ENCODE measurements around the gene STAC3.

The STAC3 gene

DNA sequence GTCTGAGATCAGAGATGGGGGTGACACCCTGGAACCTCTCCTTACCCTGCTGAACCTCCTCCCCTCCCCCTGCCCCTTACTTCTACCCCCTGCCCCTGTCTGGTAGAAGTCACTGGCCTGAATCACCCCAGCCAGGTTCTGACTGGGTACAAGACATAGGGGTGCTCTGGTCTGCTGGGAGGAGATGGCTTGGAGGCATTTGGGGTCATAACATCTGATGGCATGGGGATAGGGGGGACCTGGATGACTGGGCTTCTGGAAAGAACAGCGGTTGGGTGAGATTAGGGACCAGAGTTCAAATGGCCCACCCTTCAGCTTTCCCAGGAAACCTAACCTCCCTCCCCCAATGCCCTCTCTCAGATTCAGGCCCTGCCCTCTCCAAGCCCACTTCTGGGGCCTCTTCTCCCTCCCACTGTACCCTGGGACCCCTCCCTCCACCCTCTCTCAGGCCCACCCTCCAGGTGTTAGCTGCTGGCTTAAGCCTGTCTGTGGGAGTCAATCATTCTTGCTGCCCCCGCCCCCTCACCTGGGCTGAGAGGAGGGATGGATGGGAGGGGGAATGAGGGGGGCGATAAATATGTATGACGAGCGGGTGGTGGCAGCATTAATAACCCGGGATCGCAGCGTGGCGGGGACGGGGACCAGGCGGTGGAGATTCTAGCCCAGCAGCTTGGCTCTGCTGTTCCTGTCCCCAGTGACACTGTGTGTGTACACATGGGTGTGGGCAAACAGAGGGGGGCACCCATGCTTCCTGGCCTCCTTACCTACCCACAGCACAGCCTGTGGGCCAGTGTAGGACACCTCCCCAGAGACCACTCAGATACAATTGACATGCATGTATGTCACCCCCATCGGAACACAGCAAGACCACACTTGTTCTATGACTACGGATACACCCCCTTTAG lies 28.4 kb downstream of the STAC3 start:
- DNase-seq = no peak

- DNase-seq = no peak
These were observed 29.6 kb downstream of the STAC3 start for GRCh38 chr12:57221169-57221917.

DNA sequence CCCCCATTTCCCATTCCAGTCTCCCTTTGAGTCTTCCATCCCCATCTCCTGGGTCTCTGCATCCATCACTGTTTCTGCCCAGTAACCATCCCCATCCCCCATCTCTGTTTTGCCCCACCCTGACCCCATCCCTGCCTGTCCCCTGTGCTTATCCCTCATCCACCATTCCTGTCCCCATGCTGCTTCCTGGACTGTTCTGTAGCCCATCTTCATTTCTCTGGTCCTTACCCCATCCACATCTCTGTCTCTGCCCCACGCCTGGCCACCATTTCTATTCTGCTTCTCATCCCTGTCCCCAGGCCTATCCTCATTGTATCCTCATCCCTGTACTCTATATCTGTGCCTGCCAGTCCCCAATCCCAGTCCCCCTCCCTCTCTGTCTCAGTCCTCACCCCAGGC lies 30.2 kb downstream of the STAC3 start:
- DNase-seq = no peak

DNA sequence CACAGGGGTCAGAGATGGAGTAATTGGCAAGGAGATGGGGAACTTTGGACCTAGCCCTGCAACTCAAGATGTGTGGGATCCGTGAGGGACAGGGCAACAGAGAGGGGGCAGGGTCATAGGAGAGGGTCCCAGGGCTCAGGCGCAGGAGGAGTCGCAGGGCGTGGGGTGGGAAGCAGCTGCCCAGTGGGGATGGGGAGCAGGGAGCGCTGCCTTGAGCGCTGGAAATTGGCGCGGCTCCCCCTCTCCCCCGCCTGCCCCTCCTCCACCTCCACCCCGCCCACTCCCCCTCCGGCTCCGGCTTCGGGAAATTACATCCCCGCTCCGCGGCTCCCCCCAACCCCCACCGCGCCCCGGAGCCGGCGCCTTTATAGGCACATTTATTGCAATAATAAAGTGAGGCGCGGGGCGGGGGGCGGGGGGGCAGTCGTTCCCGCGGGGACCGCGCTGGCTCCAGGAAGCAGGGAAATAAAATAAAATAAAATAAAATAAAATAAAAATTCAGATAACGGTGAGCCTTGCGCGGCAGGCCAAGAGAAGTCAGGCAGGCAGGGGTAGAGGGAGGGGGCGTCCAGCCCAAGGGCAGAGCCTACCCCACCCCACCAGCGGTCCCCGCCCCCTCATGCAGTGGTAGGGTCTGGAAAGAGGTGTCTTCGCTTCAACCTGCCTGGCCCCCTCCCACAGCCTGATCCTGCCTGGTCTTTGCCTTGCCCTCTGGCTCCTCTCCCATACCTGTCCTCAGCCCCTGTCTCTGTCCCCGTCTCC lies 30.8 kb downstream of the STAC3 start:
- no peak for DNase-seq

DNA sequence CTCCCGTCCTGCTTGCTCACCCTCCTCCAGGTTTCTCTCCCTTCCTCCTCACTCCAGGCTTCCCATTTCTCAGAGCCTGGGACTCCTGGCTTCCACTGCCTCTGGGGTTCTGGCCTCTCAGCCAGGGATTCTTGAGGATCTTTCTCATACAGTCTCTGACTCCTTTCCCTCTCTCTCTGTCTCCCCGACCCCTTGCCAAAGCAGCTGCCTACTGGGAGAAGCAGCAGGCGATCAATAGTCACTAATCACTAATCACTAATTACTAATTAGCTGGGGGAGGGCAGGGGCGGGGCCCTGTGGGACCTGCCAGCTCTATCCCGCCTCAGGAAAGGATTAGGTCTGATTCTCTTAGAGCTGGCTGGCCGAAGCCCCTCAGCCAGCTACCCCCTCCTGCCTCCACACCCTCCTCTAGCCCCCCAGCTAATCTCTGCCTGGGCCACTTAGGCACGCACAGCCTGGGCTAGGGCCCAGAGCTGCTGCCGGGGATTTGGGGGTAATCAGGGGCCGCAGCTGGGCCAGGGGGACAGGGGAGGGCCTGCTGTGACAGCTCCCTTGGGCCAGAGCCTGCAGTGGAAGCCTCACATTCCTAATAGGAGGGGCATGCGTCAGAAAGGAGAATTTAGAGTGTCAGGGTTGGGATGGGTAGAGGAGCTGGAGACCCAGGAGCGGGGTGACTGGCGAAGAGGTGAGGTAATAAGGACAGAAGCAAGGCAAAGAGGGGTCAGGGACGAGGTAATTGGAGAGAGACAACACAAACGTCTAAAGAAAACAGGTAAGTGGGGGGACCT lies 31.6 kb downstream of the STAC3 start:
- no peak for DNase-seq

DNA sequence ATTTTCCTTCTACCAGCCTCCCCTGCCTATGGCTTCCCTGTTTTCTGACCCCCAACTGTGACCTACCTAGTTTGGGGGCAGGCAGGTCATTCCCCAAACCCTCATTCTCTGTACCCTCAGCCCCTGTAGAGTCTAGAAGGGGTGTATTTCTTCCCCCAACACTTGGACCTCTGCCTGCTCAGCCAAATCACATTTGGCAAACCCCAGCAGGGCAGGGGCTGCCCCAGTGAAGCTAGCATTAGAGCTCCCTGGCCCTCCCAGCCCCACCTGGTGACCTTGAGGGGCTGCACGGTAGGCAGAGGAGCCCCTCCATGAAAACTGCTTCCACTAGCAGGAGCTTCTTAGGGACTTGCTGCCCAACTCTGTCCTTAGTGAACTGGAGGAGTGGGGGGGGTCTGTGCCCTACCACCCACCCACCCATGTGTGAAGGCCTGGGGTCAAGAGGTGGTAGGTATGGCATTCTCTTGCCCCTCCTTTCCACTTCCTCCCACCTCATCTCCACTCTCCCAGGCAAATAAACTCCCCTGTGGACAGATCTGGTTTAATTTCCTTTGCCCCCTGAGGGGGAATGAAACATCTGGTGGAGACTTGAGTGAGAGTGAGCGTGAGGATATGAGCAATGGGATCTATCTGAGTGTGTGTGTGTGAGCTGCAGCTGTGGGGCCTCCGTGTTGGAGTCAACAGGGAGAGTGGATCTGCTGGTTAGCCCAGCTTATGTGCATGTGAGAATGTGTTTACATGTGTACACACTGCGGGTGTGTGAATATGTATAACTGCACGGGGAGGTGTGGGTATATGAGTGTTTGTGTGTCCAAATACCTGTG lies 32.7 kb downstream of the STAC3 start:
- no peak for DNase-seq

- DNase-seq = peak; percentile 24 to 31
These were observed 33.8 kb downstream of the STAC3 start for GRCh38 chr12:57216921-57217879.

DNA sequence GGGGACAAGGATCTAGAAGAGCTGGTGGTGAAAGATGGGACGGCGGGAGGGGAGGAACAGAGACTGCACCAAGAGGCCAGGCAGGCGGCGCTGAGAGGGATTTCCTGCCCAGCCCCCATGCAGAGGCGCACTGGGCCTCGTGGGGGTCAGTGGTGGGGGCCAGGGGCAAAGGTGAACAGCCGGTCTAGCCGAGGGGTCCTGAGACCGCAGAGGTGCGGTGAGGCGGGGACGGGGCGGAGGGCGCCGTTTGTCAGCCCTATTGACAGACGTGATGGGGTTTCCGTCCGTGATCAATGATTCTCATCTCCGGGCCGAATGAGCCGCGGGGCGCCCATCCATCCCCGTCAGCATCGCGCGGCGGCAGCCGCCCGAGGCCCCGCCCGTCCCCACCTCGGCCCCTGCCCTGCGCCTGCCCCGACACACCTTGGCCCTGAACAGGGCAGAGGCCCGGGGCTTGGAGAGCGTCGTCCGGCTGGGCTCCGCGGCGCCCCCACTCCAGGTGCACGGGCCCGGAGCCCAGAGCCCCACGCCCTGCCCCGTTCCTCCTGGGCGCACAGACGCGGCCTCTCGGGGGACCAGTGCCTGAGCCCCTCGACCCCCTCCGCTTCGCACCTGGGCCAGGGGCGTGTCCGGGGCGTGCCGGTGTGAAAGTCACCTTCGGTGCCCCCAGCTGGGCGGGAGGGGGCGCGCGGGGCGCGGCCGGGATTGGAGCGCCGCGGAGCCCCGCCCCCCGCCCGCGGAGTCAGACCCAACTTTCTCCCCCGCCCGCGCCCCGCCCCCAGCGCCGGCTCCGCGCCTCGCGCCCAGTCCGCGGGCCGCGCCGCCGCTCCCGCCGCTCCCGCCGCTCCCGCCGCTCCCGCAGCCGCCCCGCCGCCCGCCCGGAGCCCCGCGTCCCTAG lies 34.7 kb downstream of the STAC3 start, which contains the start of gene NXPH4:
TSS of gene NXPH4 (plus strand) at position 781 of the 898 bp plus-strand sequence. CDS start 176 bp downstream, outside the sequence.
- DNase-seq = peak; percentile 62 to 72

- DNase-seq = peak in 1 of 2 donors; percentile 22
These were observed 35.3 kb downstream of the STAC3 start for GRCh38 chr12:57215668-57216013.

DNA sequence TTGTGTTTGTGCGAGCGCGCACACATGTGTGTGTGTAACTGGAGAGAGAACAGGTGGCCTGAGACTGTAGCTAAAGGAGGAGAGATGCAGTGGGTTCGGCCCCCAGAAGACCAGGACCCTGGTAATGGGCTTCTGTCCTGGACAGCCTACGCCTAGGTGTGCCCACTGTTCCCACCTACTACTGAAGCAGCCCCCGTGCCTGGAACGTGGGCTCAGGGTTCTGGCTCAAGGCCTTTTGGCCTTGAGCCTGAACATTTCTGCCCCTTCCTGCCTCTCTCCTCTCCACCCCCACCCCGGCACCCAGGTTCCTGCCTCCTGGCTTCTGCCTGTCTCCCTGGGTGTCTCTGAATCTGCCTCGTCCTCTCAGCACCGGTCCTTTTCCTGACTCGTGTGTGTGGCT lies 35.9 kb downstream of the STAC3 start:
- DNase-seq = no peak

DNA sequence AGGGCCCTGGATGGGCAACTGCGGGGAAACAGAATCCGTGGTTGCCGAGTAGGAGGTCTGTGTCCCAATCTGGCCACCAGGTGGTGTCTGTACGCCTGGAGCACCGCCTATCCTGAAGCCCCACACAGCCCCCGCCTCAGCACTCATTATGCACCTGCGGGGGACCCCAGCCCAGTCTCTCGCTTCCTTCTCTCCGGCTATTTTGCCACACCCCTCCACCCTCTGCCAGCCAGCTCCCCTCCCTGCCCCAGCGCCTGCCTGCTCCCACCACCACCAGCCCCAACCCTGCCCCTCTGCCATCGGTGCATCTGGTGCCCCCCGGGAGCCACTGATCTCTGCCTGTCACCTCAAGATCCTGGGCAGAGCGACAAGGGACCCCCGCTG lies 36.6 kb downstream of the STAC3 start:
- DNase-seq = peak; percentile 77 to 78

GRCh38 chr12:57213763-57214397 lies 37.1 kb downstream of the STAC3 start:
- no peak for DNase-seq

- peak; percentile 87 to 89 for DNase-seq
These were observed 37.8 kb downstream of the STAC3 start for GRCh38 chr12:57213058-57213715.

- no peak for DNase-seq
These were observed 38.3 kb downstream of the STAC3 start for GRCh38 chr12:57212701-57213057.

DNA sequence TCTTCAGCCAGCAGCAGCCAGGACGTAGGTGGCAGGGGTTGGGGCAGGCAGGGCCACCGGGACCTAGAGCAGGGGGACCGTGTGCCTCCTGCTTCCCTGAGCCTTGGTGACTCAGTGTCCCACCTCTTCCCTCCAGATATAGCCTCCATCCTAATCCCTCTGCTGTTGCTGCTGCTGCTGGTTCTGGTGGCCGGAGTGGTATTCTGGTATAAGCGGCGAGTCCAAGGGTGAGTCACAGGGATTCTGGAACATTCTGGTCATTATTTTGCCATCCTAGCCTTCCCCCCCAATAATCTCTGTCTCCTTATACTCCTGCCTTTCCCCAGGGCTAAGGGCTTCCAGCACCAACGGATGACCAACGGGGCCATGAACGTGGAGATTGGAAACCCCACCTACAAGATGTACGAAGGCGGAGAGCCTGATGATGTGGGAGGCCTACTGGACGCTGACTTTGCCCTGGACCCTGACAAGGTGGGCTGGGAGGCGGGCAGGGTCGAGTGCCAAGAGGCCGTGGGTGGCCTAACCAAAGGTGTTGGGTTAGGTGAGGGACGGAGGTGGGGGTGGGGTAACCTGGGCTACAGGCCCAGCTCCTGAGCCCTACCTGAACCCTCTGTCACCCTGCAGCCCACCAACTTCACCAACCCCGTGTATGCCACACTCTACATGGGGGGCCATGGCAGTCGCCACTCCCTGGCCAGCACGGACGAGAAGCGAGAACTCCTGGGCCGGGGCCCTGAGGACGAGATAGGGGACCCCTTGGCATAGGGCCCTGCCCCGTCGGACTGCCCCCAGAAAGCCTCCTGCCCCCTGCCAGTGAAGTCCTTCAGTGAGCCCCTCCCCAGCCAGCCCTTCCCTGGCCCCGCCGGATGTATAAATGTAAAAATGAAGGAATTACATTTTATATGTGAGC lies 38.9 kb downstream of the STAC3 start:
- no peak for DNase-seq

- no peak for DNase-seq
These were observed 39.9 kb downstream of the STAC3 start for GRCh38 chr12:57210926-57211692.
